Measurements from ENCODE around the gene FAM229A.

GRCh38 chr1:32399843-32400242, 37.6 kb upstream of the FAM229A start:
- no peak for TF ChIP-seq POLR2AphosphoS5 (IDR thresholded peaks at IDR 0.05; ENCODE audit: low read depth)
- no peak for TF ChIP-seq CTCF (conservative IDR thresholded peaks at IDR 0.05; ENCODE audit: low read depth in 2 of 2)
- no peak for TF ChIP-seq REST (IDR thresholded peaks at IDR 0.05; ENCODE audit: unreplicated experiment)

Measured in GM23338 (cell line).